Prostate gland (tissue), 2 donors: ENCODE data around the gene MBNL2.

ENCODE experiments used
- POLR2A ChIP-seq: fragments of 450-650 bp; IDR thresholded peaks from one replicate; pipeline ENCODE4 v1.6.1; 2016; ENCODE audit warnings: antibody characterized with exemption, mild to moderate bottlenecking
- TF ChIP-seq, protein P1 (sequence below), 4 experiments: fragments of 200-600 bp in 2 of 4; fragments of 450-650 bp in 2 of 4; sonication (generic) in 2 of 4; IDR thresholded peaks; 1 replicate in 3 of 4; 2 replicates in 1 of 4; pipeline ENCODE4 v1.5.1; 2016 to 2019; ENCODE audit warnings: antibody characterized with exemption in 4 of 4, mild to moderate bottlenecking in 2 of 4, moderate library complexity in 2 of 4

DNA sequence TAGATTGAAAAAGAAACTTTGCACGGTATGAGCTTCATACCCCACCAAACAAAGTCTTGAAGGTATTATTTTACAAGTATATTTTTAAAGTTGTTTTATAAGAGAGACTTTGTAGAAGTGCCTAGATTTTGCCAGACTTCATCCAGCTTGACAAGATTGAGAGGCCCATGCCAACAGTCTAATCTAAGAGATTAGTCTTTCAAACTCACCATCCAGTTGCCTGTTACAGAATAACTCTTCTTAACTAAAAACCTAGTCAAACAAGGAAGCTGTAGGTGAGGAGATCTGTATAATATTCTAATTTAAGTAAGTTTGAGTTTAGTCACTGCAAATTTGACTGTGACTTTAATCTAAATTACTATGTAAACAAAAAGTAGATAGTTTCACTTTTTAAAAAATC lies 169.9 kb downstream of the MBNL2 start:
- TF ChIP-seq POLR2A, result no peak
- TF ChIP-seq, protein P1, sequence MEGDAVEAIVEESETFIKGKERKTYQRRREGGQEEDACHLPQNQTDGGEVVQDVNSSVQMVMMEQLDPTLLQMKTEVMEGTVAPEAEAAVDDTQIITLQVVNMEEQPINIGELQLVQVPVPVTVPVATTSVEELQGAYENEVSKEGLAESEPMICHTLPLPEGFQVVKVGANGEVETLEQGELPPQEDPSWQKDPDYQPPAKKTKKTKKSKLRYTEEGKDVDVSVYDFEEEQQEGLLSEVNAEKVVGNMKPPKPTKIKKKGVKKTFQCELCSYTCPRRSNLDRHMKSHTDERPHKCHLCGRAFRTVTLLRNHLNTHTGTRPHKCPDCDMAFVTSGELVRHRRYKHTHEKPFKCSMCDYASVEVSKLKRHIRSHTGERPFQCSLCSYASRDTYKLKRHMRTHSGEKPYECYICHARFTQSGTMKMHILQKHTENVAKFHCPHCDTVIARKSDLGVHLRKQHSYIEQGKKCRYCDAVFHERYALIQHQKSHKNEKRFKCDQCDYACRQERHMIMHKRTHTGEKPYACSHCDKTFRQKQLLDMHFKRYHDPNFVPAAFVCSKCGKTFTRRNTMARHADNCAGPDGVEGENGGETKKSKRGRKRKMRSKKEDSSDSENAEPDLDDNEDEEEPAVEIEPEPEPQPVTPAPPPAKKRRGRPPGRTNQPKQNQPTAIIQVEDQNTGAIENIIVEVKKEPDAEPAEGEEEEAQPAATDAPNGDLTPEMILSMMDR (IDR thresholded peaks at IDR 0.05), result no peak
